ENCODE results near the gene CYP27C1.

Gene CYP27C1

GRCh38 chr2:127155028-127155581 lies 65.0 kb downstream of the CYP27C1 start:
- DNase-seq (ENCODE audit: low read depth in 2 of 2, low spot score in 1 of 2), result no peak

DNA sequence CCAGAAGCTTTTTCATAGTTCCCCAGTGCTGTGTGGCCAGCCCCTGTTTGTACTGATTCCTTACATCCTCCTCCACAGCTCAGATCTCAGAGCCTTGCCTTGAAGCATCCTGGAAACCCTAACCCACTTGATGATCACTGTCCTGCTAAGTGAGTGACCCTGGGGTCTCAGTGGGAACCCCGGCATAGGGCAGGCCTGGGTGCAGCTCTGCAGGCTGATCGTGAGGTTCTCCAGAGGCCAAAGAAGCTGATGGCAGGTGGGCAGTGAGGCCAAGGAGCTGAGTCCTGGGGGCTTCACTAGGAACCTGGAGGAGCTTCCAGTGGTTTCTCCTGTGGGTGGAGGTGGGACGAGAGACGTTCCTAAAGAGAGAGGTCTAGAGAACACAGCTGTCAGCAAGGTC lies 65.7 kb downstream of the CYP27C1 start:
- DNase-seq (ENCODE audit: low read depth in 2 of 2, low spot score in 1 of 2), result no peak

DNA sequence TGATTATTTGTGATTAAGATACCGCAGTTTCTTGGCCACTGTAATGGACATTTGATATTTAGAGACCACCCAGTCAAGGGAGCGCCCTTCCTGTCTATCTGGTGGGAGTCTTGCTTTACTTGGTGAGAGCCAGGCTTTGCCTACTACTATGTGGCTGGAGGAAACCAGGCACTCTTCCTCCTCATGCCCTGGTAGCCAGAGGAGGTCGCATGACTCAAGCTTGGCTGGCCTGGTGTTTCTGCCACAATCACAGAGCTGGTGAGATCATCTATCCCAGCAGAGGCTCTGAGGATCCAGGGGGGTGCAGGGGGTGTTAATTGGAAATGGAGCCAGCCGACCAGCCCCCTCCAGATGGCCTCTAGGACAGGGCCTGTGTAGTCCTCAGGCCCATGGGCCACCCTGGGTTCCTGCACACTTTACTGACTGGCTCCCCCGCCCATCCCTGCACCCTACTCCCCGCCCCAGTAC lies 66.4 kb downstream of the CYP27C1 start:
- DNase-seq (ENCODE audit: low read depth in 2 of 2, low spot score in 1 of 2), result no peak

- no peak for DNase-seq (ENCODE audit: low read depth in 2 of 2, low spot score in 1 of 2)
These were observed 69.1 kb downstream of the CYP27C1 start for GRCh38 chr2:127150996-127151395.

GRCh38 chr2:127149384-127149783 lies 70.7 kb downstream of the CYP27C1 start:
- no peak for DNase-seq (ENCODE audit: low read depth in 2 of 2, low spot score in 1 of 2)

- DNase-seq (ENCODE audit: low read depth in 2 of 2, low spot score in 1 of 2), result no peak
These were observed 73.1 kb downstream of the CYP27C1 start for GRCh38 chr2:127146820-127147502.

DNA sequence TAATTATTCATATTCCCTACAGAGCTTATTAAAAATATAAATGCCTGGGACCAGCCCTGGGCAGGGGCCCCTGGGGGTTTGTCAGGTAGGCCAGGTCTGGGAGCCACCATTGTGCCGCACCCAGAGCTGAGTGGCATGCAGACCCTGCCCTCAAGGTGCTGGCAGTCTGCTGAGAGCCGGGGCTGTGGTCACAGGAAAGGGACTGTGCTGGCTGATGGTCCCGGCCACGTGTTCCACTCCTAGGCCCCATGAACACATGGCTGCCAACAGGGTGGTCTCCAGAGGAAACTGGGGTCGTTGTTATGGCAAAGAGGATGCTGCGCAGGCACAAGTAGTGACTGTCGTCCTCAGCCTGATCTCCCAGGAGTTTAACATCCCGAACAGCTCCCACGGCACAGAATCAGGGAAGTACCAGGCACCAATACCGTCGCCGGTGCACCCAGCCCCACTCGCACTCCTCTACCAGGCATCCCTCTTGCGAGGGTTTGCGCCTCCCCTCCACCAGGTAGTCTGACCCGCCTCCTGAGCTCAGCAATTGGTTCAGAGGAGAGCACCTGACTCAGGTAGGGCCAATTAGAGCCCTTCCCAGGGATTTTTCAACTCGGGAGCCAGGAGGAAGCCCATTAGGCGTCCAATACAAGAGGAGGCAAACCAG lies 73.9 kb downstream of the CYP27C1 start:
- DNase-seq (ENCODE audit: low read depth in 2 of 2, low spot score in 1 of 2), result no peak

GRCh38 chr2:127145280-127145895 lies 74.7 kb downstream of the CYP27C1 start:
- DNase-seq (ENCODE audit: low read depth in 2 of 2, low spot score in 1 of 2), result no peak

DNA sequence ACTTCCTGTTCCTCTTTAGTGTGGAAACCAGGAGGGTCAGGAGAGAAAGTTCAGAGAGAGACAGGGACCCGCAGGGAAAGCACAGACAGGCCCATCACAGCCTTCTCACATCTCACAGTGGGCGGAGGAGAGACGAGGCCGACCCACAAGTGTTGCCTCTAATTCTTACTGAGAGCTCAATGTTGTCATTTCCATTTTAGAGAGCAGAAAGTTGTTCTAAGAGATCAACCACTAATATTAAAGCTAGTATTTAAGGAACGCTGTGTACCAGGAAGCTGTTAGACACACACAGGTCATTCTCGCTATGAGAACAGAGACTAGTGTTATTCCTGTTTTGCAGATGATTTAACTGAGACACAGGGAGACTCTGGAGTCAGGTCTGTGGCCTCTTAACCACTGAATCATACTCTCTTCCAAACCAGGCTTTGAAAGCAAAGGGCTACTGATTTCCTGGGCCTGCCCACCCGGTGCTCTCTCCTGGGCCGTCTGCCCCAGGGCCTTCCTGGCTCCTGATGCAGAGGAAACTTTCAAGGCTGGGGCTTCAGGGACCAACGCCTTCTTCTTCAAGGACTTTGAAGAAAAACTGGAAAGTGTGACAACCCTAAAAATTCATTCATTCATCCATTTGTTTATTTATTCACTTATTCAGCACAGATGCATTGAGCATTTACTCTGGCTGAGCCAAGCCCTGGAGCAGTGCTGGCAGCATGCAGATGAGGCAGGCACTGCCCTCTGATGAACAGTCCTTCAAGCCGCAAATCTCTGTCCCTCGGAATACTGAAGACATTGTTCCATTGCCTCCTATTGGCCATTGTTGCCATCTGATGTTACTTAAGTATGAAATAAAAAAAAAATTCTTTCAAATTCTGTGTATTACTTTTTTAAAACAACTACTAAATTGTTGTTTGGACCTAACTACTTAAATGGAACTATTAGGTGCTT lies 76.0 kb downstream of the CYP27C1 start:
- no peak for DNase-seq (ENCODE audit: low read depth in 2 of 2, low spot score in 1 of 2)

- no peak for DNase-seq (ENCODE audit: low read depth in 2 of 2, low spot score in 1 of 2)
These were observed 77.2 kb downstream of the CYP27C1 start for GRCh38 chr2:127142663-127143630.

DNA sequence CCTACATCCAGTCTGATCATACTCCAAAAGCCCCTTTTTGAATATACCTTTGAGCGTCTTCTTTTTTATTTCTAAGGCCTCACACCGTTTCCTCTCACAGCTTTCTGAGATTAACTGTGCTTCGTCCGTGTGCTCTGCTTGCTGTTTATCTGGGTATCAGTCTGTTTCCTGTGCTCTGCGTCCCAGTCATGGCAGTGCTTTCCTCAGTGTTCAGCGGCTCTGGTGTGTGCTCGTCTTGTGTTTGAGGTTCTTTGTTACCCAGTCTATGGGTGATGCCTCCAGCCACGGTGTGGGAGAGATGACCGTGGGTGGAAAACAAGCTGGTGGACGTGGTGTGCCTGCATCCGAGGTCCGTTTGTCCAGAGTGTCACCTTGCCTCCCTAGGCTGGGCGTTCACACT lies 79.6 kb downstream of the CYP27C1 start:
- no peak for DNase-seq (ENCODE audit: low read depth in 2 of 2, low spot score in 1 of 2)

- DNase-seq (ENCODE audit: low read depth in 2 of 2, low spot score in 1 of 2), result no peak
These were observed 80.3 kb downstream of the CYP27C1 start for GRCh38 chr2:127139766-127140165.

DNA sequence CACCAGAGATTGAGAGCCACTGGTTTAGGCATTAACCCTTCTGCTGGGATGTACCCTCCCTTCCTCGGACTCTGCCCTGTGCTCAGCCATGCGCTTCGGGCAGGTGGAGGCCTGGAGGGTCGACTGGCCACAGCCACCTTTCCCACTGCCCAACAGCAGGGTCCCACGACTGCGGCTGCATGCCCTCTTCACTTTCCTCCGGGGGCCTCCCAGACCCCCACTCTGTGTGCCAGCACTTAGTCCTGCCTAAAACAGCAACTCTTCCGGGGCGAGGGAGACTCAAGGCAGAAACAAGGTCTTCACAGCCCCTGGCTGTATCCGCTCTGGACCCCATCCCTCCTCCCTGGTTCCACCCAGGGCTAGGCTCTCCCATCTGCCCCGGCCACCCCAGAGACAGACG lies 81.8 kb downstream of the CYP27C1 start:
- DNase-seq (ENCODE audit: low read depth in 2 of 2, low spot score in 1 of 2), result no peak

DNA sequence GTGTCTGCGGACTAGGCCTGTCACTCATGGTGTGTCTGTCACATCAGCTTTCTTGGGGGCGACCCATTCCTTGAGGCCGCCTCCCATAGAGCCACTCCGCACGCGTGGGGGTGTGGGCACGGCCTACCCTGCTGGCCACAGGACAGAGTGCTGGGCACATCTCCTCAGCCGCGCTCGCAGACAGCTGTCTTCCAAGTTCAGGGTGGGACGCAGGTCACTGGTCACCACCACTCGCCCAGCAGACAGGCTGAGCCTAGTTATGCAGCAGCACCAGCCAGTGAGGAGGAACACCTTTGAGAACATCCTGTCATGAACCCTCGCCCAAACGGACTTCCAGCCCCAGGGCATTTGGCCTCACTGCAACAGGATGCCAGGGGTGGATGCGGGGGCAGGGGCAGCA lies 82.4 kb downstream of the CYP27C1 start:
- DNase-seq (ENCODE audit: low read depth in 2 of 2, low spot score in 1 of 2), result no peak

DNA sequence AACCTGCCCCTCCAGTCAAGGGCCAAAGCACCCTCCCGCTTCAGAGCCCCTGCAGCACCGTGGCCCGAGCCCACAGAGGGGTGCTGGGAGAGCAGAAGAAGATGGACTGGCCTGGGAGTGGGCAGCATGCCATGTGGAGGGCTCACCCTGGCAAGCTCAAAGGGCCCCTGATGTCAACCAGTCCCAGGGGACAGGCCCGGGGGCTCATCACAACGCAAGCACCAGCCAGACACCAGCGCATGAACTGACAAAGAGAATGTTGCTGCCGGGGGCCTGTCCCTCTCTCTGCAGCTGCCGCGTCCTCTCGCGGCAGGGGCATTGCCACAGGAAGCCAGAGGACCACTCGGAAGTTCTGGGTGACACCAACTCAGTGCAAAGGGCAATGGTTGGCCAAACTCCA lies 82.9 kb downstream of the CYP27C1 start:
- DNase-seq (ENCODE audit: low read depth in 2 of 2, low spot score in 1 of 2), result no peak

DNA sequence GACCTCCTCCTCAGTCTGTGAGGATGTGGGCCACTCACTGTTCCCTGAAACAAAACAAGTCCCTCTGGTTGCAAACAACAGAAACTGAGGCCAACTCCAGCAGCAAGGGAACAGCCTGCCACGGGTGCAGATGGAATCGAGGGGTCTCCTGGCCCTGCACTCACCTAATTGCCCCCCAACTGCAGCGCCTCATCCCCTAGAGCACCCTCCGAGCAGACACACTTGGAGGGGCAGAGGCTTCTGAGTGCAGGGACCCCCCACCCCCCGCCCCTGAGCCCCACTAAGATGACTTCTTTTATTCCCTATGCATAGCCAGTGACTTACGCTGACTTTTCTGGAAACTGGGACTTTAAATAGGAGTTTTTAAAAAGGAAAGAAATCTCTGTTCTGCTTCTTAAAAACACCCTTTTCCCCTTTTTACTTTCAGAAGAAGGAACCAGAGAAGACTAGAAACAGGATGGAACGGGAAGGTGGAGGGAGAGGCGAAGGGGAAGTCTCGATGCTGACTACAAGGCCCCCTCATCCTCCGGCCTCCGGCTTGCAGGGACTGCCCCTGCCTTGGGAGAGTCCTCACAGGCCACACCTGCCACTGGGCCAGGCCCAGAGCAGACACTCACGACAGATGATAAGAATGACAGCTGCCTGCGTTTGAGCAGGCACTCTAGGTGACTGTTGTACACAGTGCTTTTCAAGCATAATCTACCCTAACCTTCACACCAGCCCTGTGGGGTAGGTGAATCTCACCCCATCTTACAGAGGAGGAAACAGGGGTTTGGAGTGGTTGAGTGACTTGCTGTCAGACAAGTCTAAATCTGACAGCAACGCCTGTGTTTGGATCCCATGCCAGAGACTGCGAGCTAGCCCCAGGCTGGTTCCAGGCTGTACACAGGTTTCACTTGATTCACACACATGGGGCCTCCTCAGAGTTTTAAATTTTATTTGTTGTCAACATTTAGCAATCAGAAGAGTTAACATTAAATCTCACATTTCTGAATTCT lies 85.0 kb downstream of the CYP27C1 start:
- DNase-seq (ENCODE audit: low read depth in 2 of 2, low spot score in 1 of 2), result no peak

DNA sequence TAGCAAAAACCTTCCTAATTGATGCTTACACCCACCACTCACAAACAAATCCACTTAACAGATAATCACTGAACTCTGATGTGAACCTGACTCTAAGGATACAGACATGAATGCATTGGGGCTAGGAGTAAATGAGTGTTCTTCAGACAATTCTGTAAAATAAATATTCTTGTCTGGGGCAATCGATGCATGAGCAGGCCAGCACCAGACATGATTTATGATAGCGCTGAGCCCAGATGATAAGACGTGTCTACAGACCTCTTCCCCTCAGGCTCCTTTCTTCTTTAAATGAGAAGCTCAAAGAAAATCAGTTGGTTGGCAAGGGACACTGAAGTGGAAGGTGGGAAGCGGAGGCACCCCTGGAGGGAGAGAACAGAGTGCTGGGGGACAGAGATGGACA lies 85.9 kb downstream of the CYP27C1 start:
- no peak for DNase-seq (ENCODE audit: low read depth in 2 of 2, low spot score in 1 of 2)

Data from stimulated activated CD8-positive, alpha-beta memory T cell treated with anti-CD3 and anti-CD28 coated beads, Interleukin-4, amount 100 ng/mL, for 4 hours (primary cell).